Iris pigment epithelial cell (primary cell): ENCODE results near the gene DTX1.

ENCODE experiments used
- DNase-seq: peaks from one replicate; pipeline ENCODE4 v3.0.0-alpha.2; 2011; ENCODE audit warnings: low read depth

Gene DTX1

GRCh38 chr12:113055594-113056380, 743 bp upstream of the DTX1 start:
- DNase-seq: no peak

- DNase-seq: no peak
Observed at GRCh38 chr12:113056381-113056630, 224 bp upstream of the DTX1 start.

- DNase-seq: no peak
Observed at GRCh38 chr12:113057565-113058485, 1.3 kb downstream of the DTX1 start.

GRCh38 chr12:113058553-113058952, 2.0 kb downstream of the DTX1 start:
- DNase-seq: no peak

- DNase-seq: no peak
Observed at GRCh38 chr12:113059071-113059595, 2.6 kb downstream of the DTX1 start.

- DNase-seq: no peak
Observed at GRCh38 chr12:113060336-113060960, 3.9 kb downstream of the DTX1 start.

GRCh38 chr12:113061061-113061694, 4.6 kb downstream of the DTX1 start:
- DNase-seq: no peak

GRCh38 chr12:113062502-113063395, 6.2 kb downstream of the DTX1 start:
- DNase-seq: no peak

- no peak for DNase-seq
Observed at GRCh38 chr12:113063396-113064350, 7.1 kb downstream of the DTX1 start.

- DNase-seq: no peak
Observed at GRCh38 chr12:113064395-113065125, 8.0 kb downstream of the DTX1 start.

- no peak for DNase-seq
Observed at GRCh38 chr12:113065126-113066007, 8.8 kb downstream of the DTX1 start.

- DNase-seq: no peak
Observed at GRCh38 chr12:113066813-113067400, 10.4 kb downstream of the DTX1 start.

- DNase-seq: no peak
Observed at GRCh38 chr12:113067987-113068935, 11.7 kb downstream of the DTX1 start.

GRCh38 chr12:113069149-113069548, 12.6 kb downstream of the DTX1 start:
- no peak for DNase-seq

GRCh38 chr12:113069751-113070116, 13.2 kb downstream of the DTX1 start:
- DNase-seq: no peak

GRCh38 chr12:113070117-113070906, 13.8 kb downstream of the DTX1 start:
- no peak for DNase-seq
